ENCODE results near the gene AWAT2. TPM values are rescaled to one million over a fixed set of nuclear protein-coding genes. Genes with fewer than 3 reads are reported as not detected.

The AWAT2 gene
- total and polyA plus RNA-seq, 2 donors from 2014 or later: not detected

- Histone ChIP-seq H3K36me3 (ENCODE audit: control insufficient read depth in 2 of 3, insufficient read depth in 3 of 3, low read length in 3 of 3) (no peaks in the 10 kb centered on the region), H3K4me1 (ENCODE audit: control insufficient read depth in 2 of 3, insufficient read depth in 2 of 3, low read depth in 1 of 3, low read length in 3 of 3) (no peaks in the 10 kb centered on the region), H3K4me3 (ENCODE audit: low read length in 3 of 3) (no peak overlapping the region), H3K27ac (ENCODE audit: low read depth in 2 of 2, low read length in 2 of 2) (no peak overlapping the region), H3K9ac (ENCODE audit: low read length in 3 of 3) (no peak overlapping the region), H3K27me3 (ENCODE audit: control insufficient read depth, insufficient read depth, low read length) (no peaks in the 10 kb centered on the region), H3K9me3 (ENCODE audit: control insufficient read depth in 2 of 3, insufficient read depth in 1 of 3, low read length in 3 of 3) (no peaks in the 10 kb centered on the region)
- no peak for DNase-seq
- no peak for TF ChIP-seq CTCF (IDR thresholded peaks at IDR 0.05; ENCODE audit: borderline replicate concordance, extremely low read depth, insufficient read depth)
- no peak for FAIRE-seq
- intact Hi-C loops (cut with DNase I): no loop called here
Measured at GRCh38 chrX:70041993-70042392, 7.7 kb downstream of the AWAT2 start.

GRCh38 chrX:70039758-70040157 lies 10.0 kb downstream of the AWAT2 start:
- no peaks in the 10 kb centered on the region for H3K36me3 ChIP-seq (ENCODE audit: control insufficient read depth in 2 of 3, insufficient read depth in 3 of 3, low read length in 3 of 3)
- no peak overlapping the region for H3K9ac ChIP-seq (ENCODE audit: low read length in 3 of 3)
- intact Hi-C loops (cut with DNase I): no loop called here
- no peaks in the 10 kb centered on the region for H3K4me1 ChIP-seq (ENCODE audit: control insufficient read depth in 2 of 3, insufficient read depth in 2 of 3, low read depth in 1 of 3, low read length in 3 of 3)
- H3K27me3 ChIP-seq (ENCODE audit: control insufficient read depth, insufficient read depth, low read length): no peaks in the 10 kb centered on the region
- DNase-seq (no peak), FAIRE-seq (no peak)
- no peak overlapping the region for H3K27ac ChIP-seq (ENCODE audit: low read depth in 2 of 2, low read length in 2 of 2)
- no peaks in the 10 kb centered on the region for H3K9me3 ChIP-seq (ENCODE audit: control insufficient read depth in 2 of 3, insufficient read depth in 1 of 3, low read length in 3 of 3)
- TF ChIP-seq CTCF (IDR thresholded peaks at IDR 0.05; ENCODE audit: borderline replicate concordance, extremely low read depth, insufficient read depth): no peak
- H3K4me3 ChIP-seq (ENCODE audit: low read length in 3 of 3): no peak overlapping the region

- Histone ChIP-seq H3K4me1 (ENCODE audit: control insufficient read depth in 2 of 3, insufficient read depth in 2 of 3, low read depth in 1 of 3, low read length in 3 of 3) (no peaks in the 10 kb centered on the region), H3K9ac (ENCODE audit: low read length in 3 of 3) (no peak overlapping the region), H3K36me3 (ENCODE audit: control insufficient read depth in 2 of 3, insufficient read depth in 3 of 3, low read length in 3 of 3) (no peaks in the 10 kb centered on the region), H3K27ac (ENCODE audit: low read depth in 2 of 2, low read length in 2 of 2) (no peak overlapping the region), H3K27me3 (ENCODE audit: control insufficient read depth, insufficient read depth, low read length) (no peaks in the 10 kb centered on the region), H3K4me3 (ENCODE audit: low read length in 3 of 3) (no peak overlapping the region), H3K9me3 (ENCODE audit: control insufficient read depth in 2 of 3, insufficient read depth in 1 of 3, low read length in 3 of 3) (no peaks in the 10 kb centered on the region)
- TF ChIP-seq CTCF (IDR thresholded peaks at IDR 0.05; ENCODE audit: borderline replicate concordance, extremely low read depth, insufficient read depth): no peak
- FAIRE-seq (no peak), DNase-seq (no peak)
- intact Hi-C loops (cut with DNase I): no loop called here
Measured at GRCh38 chrX:70038951-70039350, 10.8 kb downstream of the AWAT2 start.

- Histone ChIP-seq H3K27ac (ENCODE audit: low read depth in 2 of 2, low read length in 2 of 2) (no peak overlapping the region), H3K4me1 (ENCODE audit: control insufficient read depth in 2 of 3, insufficient read depth in 2 of 3, low read depth in 1 of 3, low read length in 3 of 3) (no peaks in the 10 kb centered on the region), H3K36me3 (ENCODE audit: control insufficient read depth in 2 of 3, insufficient read depth in 3 of 3, low read length in 3 of 3) (no peaks in the 10 kb centered on the region), H3K27me3 (ENCODE audit: control insufficient read depth, insufficient read depth, low read length) (no peaks in the 10 kb centered on the region), H3K9ac (ENCODE audit: low read length in 3 of 3) (no peak overlapping the region), H3K9me3 (ENCODE audit: control insufficient read depth in 2 of 3, insufficient read depth in 1 of 3, low read length in 3 of 3) (no peaks in the 10 kb centered on the region), H3K4me3 (ENCODE audit: low read length in 3 of 3) (no peak overlapping the region)
- TF ChIP-seq CTCF (IDR thresholded peaks at IDR 0.05; ENCODE audit: borderline replicate concordance, extremely low read depth, insufficient read depth): no peak
- intact Hi-C loops (cut with DNase I): no loop called here
- DNase-seq: no peak
- no peak for FAIRE-seq
Measured at GRCh38 chrX:70038515-70038914, 11.2 kb downstream of the AWAT2 start.
